Epidermal melanocyte (primary cell): ENCODE results near the gene RRAS2.
"Not testable (repeated sequence)": the region's sequence is repeated elsewhere in the genome, so short reads cannot be mapped to it uniquely, and the experiment has no call there.

Experiments used
- DNase-seq: peaks from one replicate; pipeline ENCODE4 v3.0.0; 2011; ENCODE audit warnings: low spot score; ENCODE audit not compliant: insufficient read length

Gene RRAS2

GRCh38 chr11:14371249-14371648 is 12.3 kb upstream of the RRAS2 start:
- no peak for DNase-seq

GRCh38 chr11:14370496-14370895 is 11.5 kb upstream of the RRAS2 start:
- DNase-seq, result no peak

GRCh38 chr11:14369598-14369997 is 10.6 kb upstream of the RRAS2 start:
- no peak for DNase-seq

- no peak for DNase-seq
These were observed 8.0 kb upstream of the RRAS2 start for GRCh38 chr11:14366936-14367335.

- DNase-seq, result no peak
These were observed 5.3 kb upstream of the RRAS2 start for GRCh38 chr11:14364322-14364721.

- no peak for DNase-seq
These were observed 3.6 kb upstream of the RRAS2 start for GRCh38 chr11:14362611-14363010.

GRCh38 chr11:14361951-14362350 is 3.0 kb upstream of the RRAS2 start:
- no peak for DNase-seq

GRCh38 chr11:14360976-14361375 is 2.0 kb upstream of the RRAS2 start:
- DNase-seq, result no peak

- DNase-seq, result no peak
These were observed 583 bp upstream of the RRAS2 start for GRCh38 chr11:14359501-14360031.

GRCh38 chr11:14357881-14358728 is 878 bp downstream of the RRAS2 start:
- DNase-seq, result no peak

GRCh38 chr11:14356342-14356741 is 2.6 kb downstream of the RRAS2 start:
- no peak for DNase-seq

- DNase-seq, result not testable (repeated sequence)
These were observed 4.4 kb downstream of the RRAS2 start for GRCh38 chr11:14354604-14355003.

GRCh38 chr11:14350716-14351238 is 8.2 kb downstream of the RRAS2 start:
- no peak for DNase-seq

GRCh38 chr11:14350215-14350614 is 8.8 kb downstream of the RRAS2 start:
- DNase-seq, result no peak

- DNase-seq, result no peak
These were observed 11.0 kb downstream of the RRAS2 start for GRCh38 chr11:14347991-14348390.

- DNase-seq, result no peak
These were observed 11.5 kb downstream of the RRAS2 start for GRCh38 chr11:14347494-14347893.

GRCh38 chr11:14346303-14346955 is 12.6 kb downstream of the RRAS2 start:
- DNase-seq, result no peak

GRCh38 chr11:14345668-14346067 is 13.3 kb downstream of the RRAS2 start:
- no peak for DNase-seq

GRCh38 chr11:14345016-14345415 is 14.0 kb downstream of the RRAS2 start:
- DNase-seq, result not testable (repeated sequence)

GRCh38 chr11:14342906-14343305 is 16.1 kb downstream of the RRAS2 start:
- DNase-seq, result peak; percentile 42

- no peak for DNase-seq
These were observed 17.0 kb downstream of the RRAS2 start for GRCh38 chr11:14341968-14342367.

GRCh38 chr11:14340721-14341120 is 18.3 kb downstream of the RRAS2 start:
- no peak for DNase-seq
